ENCODE data around the gene XPO1. TPM values are rescaled to one million over a fixed set of nuclear protein-coding genes. Genes with fewer than 3 reads are reported as not detected.
A peak's percentile ranks its signal among the peaks of the same experiment; 100 is the strongest.
"Not testable (repeated sequence)": the region's sequence is repeated elsewhere in the genome, so short reads cannot be mapped to it uniquely, and the experiment has no call there.

The XPO1 gene, protein sequence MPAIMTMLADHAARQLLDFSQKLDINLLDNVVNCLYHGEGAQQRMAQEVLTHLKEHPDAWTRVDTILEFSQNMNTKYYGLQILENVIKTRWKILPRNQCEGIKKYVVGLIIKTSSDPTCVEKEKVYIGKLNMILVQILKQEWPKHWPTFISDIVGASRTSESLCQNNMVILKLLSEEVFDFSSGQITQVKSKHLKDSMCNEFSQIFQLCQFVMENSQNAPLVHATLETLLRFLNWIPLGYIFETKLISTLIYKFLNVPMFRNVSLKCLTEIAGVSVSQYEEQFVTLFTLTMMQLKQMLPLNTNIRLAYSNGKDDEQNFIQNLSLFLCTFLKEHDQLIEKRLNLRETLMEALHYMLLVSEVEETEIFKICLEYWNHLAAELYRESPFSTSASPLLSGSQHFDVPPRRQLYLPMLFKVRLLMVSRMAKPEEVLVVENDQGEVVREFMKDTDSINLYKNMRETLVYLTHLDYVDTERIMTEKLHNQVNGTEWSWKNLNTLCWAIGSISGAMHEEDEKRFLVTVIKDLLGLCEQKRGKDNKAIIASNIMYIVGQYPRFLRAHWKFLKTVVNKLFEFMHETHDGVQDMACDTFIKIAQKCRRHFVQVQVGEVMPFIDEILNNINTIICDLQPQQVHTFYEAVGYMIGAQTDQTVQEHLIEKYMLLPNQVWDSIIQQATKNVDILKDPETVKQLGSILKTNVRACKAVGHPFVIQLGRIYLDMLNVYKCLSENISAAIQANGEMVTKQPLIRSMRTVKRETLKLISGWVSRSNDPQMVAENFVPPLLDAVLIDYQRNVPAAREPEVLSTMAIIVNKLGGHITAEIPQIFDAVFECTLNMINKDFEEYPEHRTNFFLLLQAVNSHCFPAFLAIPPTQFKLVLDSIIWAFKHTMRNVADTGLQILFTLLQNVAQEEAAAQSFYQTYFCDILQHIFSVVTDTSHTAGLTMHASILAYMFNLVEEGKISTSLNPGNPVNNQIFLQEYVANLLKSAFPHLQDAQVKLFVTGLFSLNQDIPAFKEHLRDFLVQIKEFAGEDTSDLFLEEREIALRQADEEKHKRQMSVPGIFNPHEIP (N-terminal part only)
- total RNA-seq (2014; rRNA removed; shearing (Covaris generic)) = 407 and 436 TPM in 2 replicates

DNA sequence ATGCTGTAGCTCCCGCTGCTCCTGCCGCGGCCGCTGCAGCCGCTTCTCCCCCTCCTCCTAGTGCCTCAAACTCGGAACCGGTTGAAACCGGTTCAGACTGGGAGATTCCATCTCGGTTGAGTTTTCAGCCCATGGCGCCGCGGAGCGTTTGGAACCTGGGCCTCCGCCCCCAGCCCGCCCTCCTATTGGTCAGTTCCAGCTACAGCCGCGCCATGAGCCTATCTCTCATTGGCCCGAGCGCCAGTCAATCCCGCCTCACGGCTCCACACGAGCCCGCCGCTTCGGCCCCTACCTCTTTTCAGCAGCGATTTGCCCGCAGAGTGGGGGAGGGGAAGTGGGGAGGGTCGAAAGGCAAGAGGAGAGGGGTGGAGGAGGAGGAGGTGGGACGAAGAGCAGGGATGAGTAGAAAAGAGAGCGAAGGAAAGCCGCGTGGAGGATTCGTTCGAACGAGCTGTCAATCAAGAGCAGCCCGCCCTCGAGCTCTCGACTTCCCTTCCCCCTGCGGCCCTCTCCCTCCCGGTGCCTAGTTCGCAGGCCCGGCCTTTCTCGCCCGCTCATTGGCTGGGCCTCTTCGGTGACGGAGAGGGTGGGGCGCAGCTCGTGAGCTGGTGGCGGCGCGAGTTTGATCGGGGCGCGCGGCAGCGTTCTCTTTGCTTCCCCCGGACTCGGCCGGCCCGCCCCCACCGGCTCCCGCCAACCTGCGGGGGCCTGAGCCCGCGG is at the start of gene XPO1:
Gene XPO1 (minus strand): TSS at position 157 of the 720 bp plus-strand sequence. CDS start 4,459 bp downstream, outside the sequence.
- Histone ChIP-seq H3K4me1 (peaks cover 10% of the 10 kb centered on the region; the same call in 1 of the 2 replicates), H3K9me3 (replicated peaks) (no peaks in the 10 kb centered on the region), H3K27me3 (no peaks in the 10 kb centered on the region), H3K27ac (peak within 1 kb of the TSS; percentile 93), H3K36me3 (peaks cover 9% of the 10 kb centered on the region), H3K4me3 (peak within 1 kb of the TSS; percentile 91)
- DNase-seq = peak; percentile 100

DNA sequence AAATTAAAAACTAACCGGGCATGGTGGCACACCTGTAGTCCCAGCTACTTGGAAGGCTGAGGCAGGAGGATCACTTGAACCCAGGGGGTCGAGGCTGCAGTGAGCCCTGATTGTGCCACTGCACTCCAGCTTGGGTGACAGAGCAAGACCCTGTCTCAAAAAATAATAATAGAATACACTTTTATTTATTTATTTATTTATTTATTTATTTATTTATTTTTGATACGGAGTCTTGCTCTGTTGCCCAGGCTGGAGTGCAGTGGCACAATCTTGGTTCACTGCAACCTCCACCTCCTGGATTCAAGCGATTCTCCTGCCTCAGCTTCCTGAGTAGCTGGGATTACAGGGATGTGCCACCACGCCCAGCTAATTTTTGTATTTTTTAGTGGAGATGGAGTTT is 48.8 kb upstream of the XPO1 start:
- not testable (repeated sequence) for DNase-seq; H3K4me1 ChIP-seq; H3K36me3 ChIP-seq; H3K27ac ChIP-seq; H3K27me3 ChIP-seq; H3K9me3 ChIP-seq (replicated peaks); H3K4me3 ChIP-seq

DNA sequence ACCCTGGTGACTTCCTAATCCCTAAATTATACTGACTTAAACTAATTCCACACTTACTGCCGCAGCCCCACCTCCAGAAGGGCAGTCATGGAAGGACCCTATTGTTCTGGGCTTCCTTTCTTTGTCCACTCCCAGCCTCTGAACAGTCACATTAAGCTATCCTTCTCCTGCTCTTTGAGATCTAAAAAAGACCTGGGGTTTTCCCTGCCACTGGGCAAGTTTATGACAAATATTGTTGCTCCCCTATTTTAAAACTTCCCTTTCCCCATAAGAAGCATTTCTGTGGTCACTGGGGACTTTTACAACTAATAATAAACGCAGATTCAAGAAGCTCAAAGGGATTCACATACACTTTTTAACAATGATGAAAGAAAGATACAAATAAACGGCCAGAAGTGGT is 47.2 kb upstream of the XPO1 start:
- Histone ChIP-seq H3K9me3 (replicated peaks) (no peaks in the 10 kb centered on the region), H3K27ac (no peak overlapping the region), H3K36me3 (no peaks in the 10 kb centered on the region), H3K27me3 (no peaks in the 10 kb centered on the region), H3K4me1 (no peaks in the 10 kb centered on the region), H3K4me3 (no peak overlapping the region)
- DNase-seq = no peak

DNA sequence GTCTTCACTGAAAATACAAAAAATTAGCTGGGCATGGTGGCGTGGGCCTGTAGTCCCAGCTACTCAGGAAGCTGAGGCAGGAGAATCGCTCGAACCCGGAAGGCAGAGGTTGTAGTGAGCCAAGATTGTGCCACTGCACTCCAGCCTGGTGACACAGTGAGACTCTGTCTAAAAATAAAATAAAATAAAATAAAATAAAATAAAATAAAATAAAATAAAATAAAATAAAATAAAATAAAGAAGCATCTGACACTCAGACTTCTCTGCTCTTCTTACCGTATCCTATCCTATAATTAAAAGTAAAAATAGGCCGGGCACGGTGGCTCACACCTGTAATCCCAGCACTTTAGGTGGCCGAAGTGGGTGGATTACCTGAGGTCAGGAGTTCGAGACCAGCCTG is 46.2 kb upstream of the XPO1 start:
- not testable (repeated sequence) for H3K4me1 ChIP-seq; H3K27me3 ChIP-seq; DNase-seq; H3K36me3 ChIP-seq; H3K9me3 ChIP-seq (replicated peaks); H3K4me3 ChIP-seq; H3K27ac ChIP-seq

DNA sequence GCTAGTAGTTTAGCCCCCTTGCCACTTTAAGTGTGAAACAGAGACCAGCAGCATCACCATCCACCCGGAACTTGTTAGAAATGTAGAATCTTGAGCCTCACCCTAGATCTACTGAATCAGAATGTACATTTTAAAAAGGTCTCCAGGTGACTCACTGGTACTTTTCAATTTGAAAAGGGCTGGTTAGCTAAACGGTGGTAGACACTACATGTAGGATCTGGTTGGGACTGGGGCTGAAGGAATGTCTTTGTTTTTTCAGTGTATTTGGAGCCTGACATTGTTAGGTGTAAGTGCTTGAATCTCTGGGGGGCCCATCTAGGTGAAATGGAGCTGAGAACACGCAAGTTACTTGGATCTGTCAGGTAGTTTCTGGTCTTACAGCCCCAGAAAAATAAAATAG is 44.0 kb upstream of the XPO1 start:
- Histone ChIP-seq H3K27me3 (no peaks in the 10 kb centered on the region), H3K27ac (no peak overlapping the region), H3K4me3 (no peak overlapping the region), H3K9me3 (replicated peaks) (no peaks in the 10 kb centered on the region), H3K4me1 (no peaks in the 10 kb centered on the region), H3K36me3 (no peaks in the 10 kb centered on the region)
- no peak for DNase-seq

DNA sequence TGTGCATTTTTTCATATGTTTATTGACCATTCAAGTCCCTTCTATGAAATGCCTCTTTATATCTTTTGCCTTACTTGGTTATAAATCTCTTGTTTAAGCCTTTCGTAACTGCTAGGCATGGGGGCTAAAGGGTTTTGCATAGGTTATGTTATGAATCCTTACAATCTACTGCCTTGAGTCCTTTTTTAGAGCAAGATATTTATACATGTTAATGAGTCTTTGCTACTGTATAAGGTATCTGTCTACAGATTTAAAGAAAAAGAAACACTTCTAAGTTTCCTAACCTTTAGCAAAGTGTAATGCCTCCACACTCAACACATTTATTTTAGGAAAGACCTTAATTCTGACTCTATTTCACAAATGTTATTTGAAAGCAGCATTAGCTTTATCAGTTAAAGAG is 43.6 kb upstream of the XPO1 start:
- no peaks in the 10 kb centered on the region for H3K9me3 ChIP-seq (replicated peaks)
- no peak overlapping the region for H3K4me3 ChIP-seq
- H3K4me1 ChIP-seq = no peaks in the 10 kb centered on the region
- no peaks in the 10 kb centered on the region for H3K27me3 ChIP-seq
- no peak overlapping the region for H3K27ac ChIP-seq
- no peaks in the 10 kb centered on the region for H3K36me3 ChIP-seq
- no peak for DNase-seq

DNA sequence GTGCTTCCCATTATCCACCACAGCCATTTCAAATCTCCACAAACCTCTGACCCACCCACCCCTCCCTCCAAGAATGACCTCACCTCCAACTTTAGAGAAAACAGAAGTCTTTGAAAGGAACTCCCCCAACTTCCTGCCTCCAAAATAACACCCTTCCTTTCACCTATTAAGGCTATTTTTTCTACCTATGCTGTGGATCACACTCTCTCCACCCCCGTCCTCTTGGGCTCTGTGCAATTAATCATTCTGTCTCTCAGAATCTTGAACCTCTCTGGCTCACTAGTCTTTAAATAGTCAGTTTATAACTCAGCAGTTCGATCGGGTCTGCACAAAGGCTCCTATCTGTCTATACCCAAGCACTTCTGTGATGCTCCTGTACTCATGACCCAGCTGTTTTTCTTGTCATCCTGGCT is 37.3 kb upstream of the XPO1 start:
- H3K9me3 ChIP-seq (replicated peaks) = no peaks in the 10 kb centered on the region
- H3K36me3 ChIP-seq = no peaks in the 10 kb centered on the region
- no peaks in the 10 kb centered on the region for H3K4me1 ChIP-seq
- DNase-seq = no peak
- H3K4me3 ChIP-seq = no peak overlapping the region
- no peak overlapping the region for H3K27ac ChIP-seq
- no peaks in the 10 kb centered on the region for H3K27me3 ChIP-seq

DNA sequence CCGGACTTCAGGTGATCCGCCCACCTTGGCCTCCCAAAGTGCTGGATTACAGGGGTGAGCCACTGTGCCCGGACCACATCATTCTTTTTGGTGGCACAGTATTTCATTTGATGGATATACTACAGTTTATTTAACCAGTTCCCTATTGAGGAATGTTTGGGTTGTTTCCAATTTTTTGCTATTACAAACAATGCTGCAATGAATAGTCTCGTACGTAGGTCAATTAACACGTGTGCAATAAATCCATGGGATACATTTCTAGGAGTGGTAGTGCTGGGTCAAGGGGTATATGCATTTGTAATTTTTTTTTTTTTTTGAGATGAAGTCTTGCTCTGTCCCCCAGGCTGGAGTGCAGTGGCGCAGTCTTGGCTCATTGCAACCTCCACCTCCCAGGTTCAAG is 28.4 kb upstream of the XPO1 start:
- Histone ChIP-seq H3K4me1 (peaks cover 5% of the 10 kb centered on the region; the same call in 1 of the 2 replicates), H3K9me3 (replicated peaks) (no peaks in the 10 kb centered on the region), H3K27ac (no peak overlapping the region), H3K27me3 (no peaks in the 10 kb centered on the region), H3K4me3 (no peak overlapping the region), H3K36me3 (no peaks in the 10 kb centered on the region)
- no peak for DNase-seq

DNA sequence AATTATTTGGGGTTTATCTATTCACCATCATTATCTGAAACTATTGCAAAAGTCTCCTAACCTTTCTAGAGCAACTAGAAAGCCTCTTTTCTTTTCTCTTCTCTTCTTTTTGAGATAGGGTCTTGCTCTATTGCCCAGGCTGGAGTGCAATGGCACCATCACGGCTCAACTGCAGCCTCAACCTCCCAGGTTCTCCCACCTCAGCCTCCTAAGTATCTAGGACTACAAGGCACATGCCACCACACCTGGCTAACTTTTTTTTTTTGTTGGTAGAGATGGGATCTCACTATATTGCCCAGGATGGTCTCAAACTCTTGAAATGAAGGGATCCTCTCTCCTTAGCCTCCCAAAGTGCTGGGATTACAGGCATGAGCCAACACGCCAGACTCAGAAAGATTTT is 24.5 kb upstream of the XPO1 start:
- no peak overlapping the region for H3K27ac ChIP-seq
- peaks cover 5% of the 10 kb centered on the region; the same call in 1 of the 2 replicates for H3K4me1 ChIP-seq
- no peaks in the 10 kb centered on the region for H3K9me3 ChIP-seq (replicated peaks)
- no peaks in the 10 kb centered on the region for H3K27me3 ChIP-seq
- no peak overlapping the region for H3K4me3 ChIP-seq
- no peaks in the 10 kb centered on the region for H3K36me3 ChIP-seq
- DNase-seq = no peak

DNA sequence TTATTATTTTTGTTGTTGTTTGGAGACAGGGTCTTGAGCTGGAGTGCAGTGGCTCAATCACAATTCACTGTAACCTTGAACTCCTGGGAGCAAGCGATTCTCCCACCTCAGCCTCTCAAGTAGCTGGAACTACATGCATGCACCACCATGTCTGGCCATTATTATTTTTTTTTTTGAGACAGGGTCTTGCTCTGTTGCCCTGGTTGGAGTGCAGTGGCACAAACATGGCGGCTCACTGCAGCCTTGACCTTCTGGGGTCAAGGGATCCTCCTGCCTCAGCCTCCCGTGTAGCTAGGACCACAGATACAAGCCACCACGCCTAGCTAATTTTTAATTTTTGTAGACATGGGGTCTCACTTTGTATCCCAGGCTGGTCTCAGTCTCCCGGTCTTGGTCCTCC is 20.0 kb upstream of the XPO1 start:
- no peak for DNase-seq
- no peak overlapping the region for H3K4me3 ChIP-seq
- no peak overlapping the region for H3K27ac ChIP-seq
- no peaks in the 10 kb centered on the region for H3K36me3 ChIP-seq
- no peaks in the 10 kb centered on the region for H3K27me3 ChIP-seq
- no peaks in the 10 kb centered on the region for H3K4me1 ChIP-seq
- no peaks in the 10 kb centered on the region for H3K9me3 ChIP-seq (replicated peaks)

DNA sequence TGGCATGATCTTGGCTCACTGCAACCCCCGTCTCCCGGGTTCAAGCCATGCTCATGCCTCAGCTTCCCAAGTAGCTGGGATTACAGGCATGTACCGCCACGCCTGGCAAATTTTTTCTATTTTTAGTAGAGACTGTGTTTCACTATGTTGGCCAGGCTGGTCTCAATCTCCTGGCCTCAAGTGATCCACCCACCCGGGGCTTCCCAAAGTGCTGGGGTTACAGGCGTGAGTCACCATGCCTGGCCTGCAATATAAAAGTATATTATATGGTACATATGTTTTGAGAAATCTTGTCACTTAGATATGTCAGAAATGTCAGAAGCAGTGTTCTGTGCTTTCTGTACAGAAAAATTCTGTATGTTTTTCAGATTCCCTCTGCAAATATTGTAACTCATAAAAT is 19.2 kb upstream of the XPO1 start:
- H3K36me3 ChIP-seq = no peaks in the 10 kb centered on the region
- H3K27me3 ChIP-seq = no peaks in the 10 kb centered on the region
- no peak overlapping the region for H3K4me3 ChIP-seq
- no peaks in the 10 kb centered on the region for H3K4me1 ChIP-seq
- no peak for DNase-seq
- no peak overlapping the region for H3K27ac ChIP-seq
- H3K9me3 ChIP-seq (replicated peaks) = no peaks in the 10 kb centered on the region

DNA sequence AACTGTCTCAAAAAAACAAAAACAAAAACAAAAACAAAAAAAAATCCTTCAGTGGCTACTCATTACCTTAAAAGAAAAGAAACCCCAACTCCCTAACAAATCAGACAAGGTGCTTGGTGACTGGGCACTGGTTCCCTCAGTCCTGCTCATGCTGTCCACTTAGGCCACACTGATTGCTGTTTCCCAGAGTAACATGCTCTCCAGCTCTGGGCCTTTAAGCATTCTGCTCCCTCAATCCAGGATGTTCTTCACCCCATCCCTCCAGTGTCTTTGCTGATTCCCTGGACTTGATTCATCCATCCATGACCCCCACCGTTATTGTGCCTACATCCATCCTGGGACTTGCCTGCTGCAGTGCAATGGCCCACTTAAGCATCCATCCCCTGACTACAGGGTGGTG is 16.4 kb upstream of the XPO1 start:
- H3K4me3 ChIP-seq = no peak overlapping the region
- DNase-seq = no peak
- H3K27ac ChIP-seq = no peak overlapping the region
- no peaks in the 10 kb centered on the region for H3K4me1 ChIP-seq
- no peaks in the 10 kb centered on the region for H3K9me3 ChIP-seq (replicated peaks)
- H3K36me3 ChIP-seq = no peaks in the 10 kb centered on the region
- no peaks in the 10 kb centered on the region for H3K27me3 ChIP-seq

DNA sequence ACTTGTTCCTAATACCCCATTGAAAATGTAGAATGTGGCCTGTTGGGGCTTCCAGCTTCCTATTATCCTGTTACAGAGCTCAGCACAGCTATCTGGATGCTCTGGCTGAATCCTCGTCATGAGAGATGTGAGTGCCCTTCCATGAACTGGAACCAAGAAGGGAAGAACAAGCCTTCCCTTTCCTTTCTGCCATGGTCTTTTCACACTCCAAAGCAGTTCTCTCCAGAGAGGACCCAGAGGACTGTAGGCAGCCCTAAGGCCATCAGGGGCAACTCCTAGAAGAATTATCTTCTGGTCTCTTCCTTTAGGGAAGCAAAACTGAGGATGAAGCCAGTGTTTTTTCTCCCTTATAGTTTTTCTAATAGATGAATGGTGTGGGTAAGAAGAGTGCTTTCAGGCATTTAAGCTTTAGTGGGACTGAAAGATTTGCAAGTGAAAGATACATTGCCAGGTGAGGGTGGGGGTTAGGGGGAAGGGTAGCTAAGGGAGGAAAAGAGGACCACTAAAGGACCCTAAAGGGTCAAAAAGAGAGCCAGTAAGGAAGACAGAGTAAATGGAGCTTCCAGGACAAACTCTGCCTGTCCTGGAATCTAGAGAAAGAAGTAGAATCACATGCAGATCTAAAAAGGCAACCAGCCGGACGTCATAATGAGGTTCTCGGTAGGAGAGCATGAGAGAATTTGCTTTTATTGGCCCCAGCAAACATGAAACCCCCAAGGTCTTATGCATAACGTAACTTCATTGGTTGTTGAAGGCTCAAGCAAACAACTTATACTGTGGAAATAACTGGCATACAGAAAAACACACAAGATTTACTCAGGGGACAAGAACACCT is 12.4 kb upstream of the XPO1 start:
- Histone ChIP-seq H3K4me1 (no peaks in the 10 kb centered on the region), H3K36me3 (no peaks in the 10 kb centered on the region), H3K4me3 (no peak overlapping the region), H3K27me3 (no peaks in the 10 kb centered on the region), H3K27ac (no peak overlapping the region), H3K9me3 (replicated peaks) (no peaks in the 10 kb centered on the region)
- DNase-seq = no peak

DNA sequence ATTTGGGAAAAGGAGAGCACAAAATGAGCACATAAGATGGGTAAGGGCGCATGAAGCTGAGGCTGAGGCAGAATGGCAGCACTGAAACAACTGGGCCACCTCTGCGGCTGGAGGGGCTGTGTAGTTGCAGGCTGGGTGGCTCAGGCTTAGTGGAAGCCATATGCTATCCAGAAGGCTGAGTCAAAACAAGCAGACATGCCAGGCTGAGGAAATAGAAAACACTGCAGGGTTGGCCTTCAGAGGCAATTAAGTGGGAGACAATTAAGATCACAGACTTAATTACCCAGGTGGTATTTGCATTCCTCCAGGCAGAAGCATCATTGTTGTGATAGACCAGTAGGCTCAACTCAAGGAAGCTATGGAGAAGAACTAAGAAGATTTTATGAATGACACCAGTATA is 11.4 kb upstream of the XPO1 start:
- Histone ChIP-seq H3K27me3 (no peaks in the 10 kb centered on the region; the same call in 1 of the 2 replicates), H3K27ac (no peak overlapping the region), H3K36me3 (no peaks in the 10 kb centered on the region), H3K4me1 (no peaks in the 10 kb centered on the region), H3K4me3 (no peak overlapping the region), H3K9me3 (replicated peaks) (no peaks in the 10 kb centered on the region)
- no peak for DNase-seq
